ENCODE measurements around the gene CPEB2. TPM values are rescaled to one million over a fixed set of nuclear protein-coding genes. Genes with fewer than 3 reads are reported as not detected.
"Not testable (repeated sequence)": the region's sequence is repeated elsewhere in the genome, so short reads cannot be mapped to it uniquely, and the experiment has no call there.

CPEB2 gene
- total and polyA plus RNA-seq, 2 of the 8 experiments (the other 6 are each of a cell fraction or from before 2014, with no cell fraction given): 0.39 to 1.9 TPM

DNA sequence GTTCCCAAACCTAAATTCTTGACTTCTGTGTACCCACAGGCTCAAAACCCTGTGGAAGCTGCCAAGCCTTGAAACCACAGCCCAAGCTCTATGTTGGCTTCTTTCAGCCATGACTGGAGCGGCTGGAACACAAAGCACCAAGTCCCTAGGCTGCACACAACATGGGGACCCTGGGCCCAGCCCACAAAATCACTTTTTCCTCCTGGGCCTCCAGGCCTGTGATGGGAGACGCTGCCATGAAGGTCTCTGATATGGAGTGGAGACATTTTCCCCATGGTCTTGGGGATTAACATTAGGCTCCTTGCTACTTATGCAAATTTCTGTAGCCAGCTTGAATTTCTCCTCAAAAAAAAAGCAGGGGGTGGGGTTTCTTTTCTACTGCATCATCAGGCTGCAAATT, 84.0 kb downstream of the CPEB2 start:
- H3K79me2 ChIP-seq (ENCODE audit: control insufficient read depth in 1 of 2, insufficient read depth in 2 of 2, low read length in 2 of 2); H3K23ac ChIP-seq (ENCODE audit: insufficient read length); H4K5ac ChIP-seq (ENCODE audit: insufficient read length, low read depth, low read length); H4K8ac ChIP-seq (ENCODE audit: extremely low read depth, insufficient read depth, low read length); DNase-seq (ENCODE audit: low read depth in 1 of 2, low spot score in 2 of 2); H3K56ac ChIP-seq (replicated peaks; ENCODE audit: insufficient read length, low read depth, low read length); H3K79me1 ChIP-seq (ENCODE audit: low read depth, low read length); H3K4ac ChIP-seq (replicated peaks; ENCODE audit: insufficient read length, low read depth, low read length); H2BK5ac ChIP-seq (ENCODE audit: low read depth, low read length); FAIRE-seq; H3K27me3 ChIP-seq (replicated peaks in 1 of 4; ENCODE audit: control insufficient read depth in 3 of 4, extremely low read depth in 1 of 4, insufficient read depth in 3 of 4, low read length in 3 of 4); H3K14ac ChIP-seq (ENCODE audit: insufficient read length); H3K4me1 ChIP-seq (replicated peaks in 1 of 4; ENCODE audit: control insufficient read depth in 3 of 4, insufficient read depth in 4 of 4, low read length in 3 of 4); H4K20me1 ChIP-seq (replicated peaks in 1 of 2; ENCODE audit: control insufficient read depth in 1 of 2, insufficient read depth in 2 of 2, low read length in 2 of 2); H2AK5ac ChIP-seq (ENCODE audit: low read depth, low read length); H2AFZ ChIP-seq (ENCODE audit: low read length); H3K23me2 ChIP-seq (ENCODE audit: low read depth, low read length); H3K36me3 ChIP-seq (ENCODE audit: control insufficient read depth in 2 of 4, insufficient read depth in 4 of 4, low read length in 3 of 4); H2BK15ac ChIP-seq (ENCODE audit: low read length); POLR2A ChIA-PET (ENCODE audit: partially characterized antibody); H3K18ac ChIP-seq (ENCODE audit: extremely low read depth, low read length); H2BK120ac ChIP-seq (replicated peaks; ENCODE audit: low read depth, low read length); H2BK12ac ChIP-seq (ENCODE audit: low read depth, low read length); H3K4me3 ChIP-seq (ENCODE audit: extremely low read depth in 1 of 4, insufficient read depth in 2 of 4, low read depth in 3 of 4, low read length in 4 of 4); H3K9me3 ChIP-seq (ENCODE audit: insufficient read depth in 2 of 2, low read depth in 1 of 2, low read length in 1 of 2); CTCF ChIA-PET (ENCODE audit: partially characterized antibody); H4K91ac ChIP-seq (replicated peaks; ENCODE audit: insufficient read length, low read length); H3K4me2 ChIP-seq (ENCODE audit: insufficient read depth in 1 of 2, low read depth in 2 of 2, low read length in 2 of 2); H3K9ac ChIP-seq (replicated peaks in 1 of 4; ENCODE audit: extremely low read depth in 1 of 4, low read depth in 3 of 4, low read length in 3 of 4); H2BK20ac ChIP-seq (ENCODE audit: low read length); H3K27ac ChIP-seq (ENCODE audit: low read depth, low read length): not testable (repeated sequence)
- 96% methylated on average over 2 of the region's 2 CpGs; no CpG with 5 or more reads in 1 of the 2 experiments for WGBS, 2 experiments (ENCODE audit: extremely low coverage in 1 of 2, insufficient coverage in 1 of 2, insufficient read length in 1 of 2, insufficient replicate concordance in 2 of 2, low coverage in 1 of 2, low lambda C conversion rate in 2 of 2, missing lambda C conversion rate in 1 of 2)

Data from H1 (cell line).